ENCODE results near the gene RSF1. TPM values are rescaled to one million over a fixed set of nuclear protein-coding genes. Genes with fewer than 3 reads are reported as not detected.
"Not testable (repeated sequence)": the region's sequence is repeated elsewhere in the genome, so short reads cannot be mapped to it uniquely, and the experiment has no call there.

Gene RSF1
- total RNA-seq (2014; rRNA removed; shearing (Covaris generic)), result 9.5 and 10.6 TPM in 2 replicates

- Histone ChIP-seq H3K36me3 (peaks cover 5% of the 10 kb centered on the region), H3K27me3 (replicated peaks) (no peaks in the 10 kb centered on the region), H3K4me3 (peak within 1 kb of the TSS; percentile 93), H3K27ac (peak within 1 kb of the TSS; percentile 58), H3K4me1 (replicated peaks) (peaks cover 5% of the 10 kb centered on the region; the same call in 1 of the 2 replicates), H3K9me3 (replicated peaks) (no peaks in the 10 kb centered on the region)
- peak; percentile 91 to 95 for DNase-seq (ENCODE audit: low read depth in 1 of 2, low spot score in 2 of 2)
Measured at GRCh38 chr11:77820565-77821348, at the start of gene RSF1, which contains the start of gene AAMDC. RSF1 (minus strand) TSS chr11:77820722; CDS start chr11:77820714, 8 bp downstream. AAMDC (plus strand) TSS chr11:77821144; CDS start chr11:77842497, 21,353 bp downstream.

GRCh38 chr11:77868744-77869143, 48.2 kb upstream of the RSF1 start:
- Histone ChIP-seq H3K27ac (no peak overlapping the region), H3K36me3 (no peaks in the 10 kb centered on the region), H3K27me3 (replicated peaks) (no peaks in the 10 kb centered on the region), H3K4me3 (no peak overlapping the region), H3K4me1 (replicated peaks) (no peaks in the 10 kb centered on the region), H3K9me3 (replicated peaks) (no peaks in the 10 kb centered on the region)
- no peak for DNase-seq (ENCODE audit: low read depth in 1 of 2, low spot score in 2 of 2)

GRCh38 chr11:77866336-77866735, 45.8 kb upstream of the RSF1 start:
- Histone ChIP-seq H3K4me1 (replicated peaks) (no peaks in the 10 kb centered on the region), H3K4me3 (no peak overlapping the region), H3K27ac (no peak overlapping the region), H3K36me3 (no peaks in the 10 kb centered on the region), H3K27me3 (replicated peaks) (no peaks in the 10 kb centered on the region), H3K9me3 (replicated peaks) (no peaks in the 10 kb centered on the region)
- DNase-seq (ENCODE audit: low read depth in 1 of 2, low spot score in 2 of 2), result no peak

GRCh38 chr11:77865805-77866204, 45.3 kb upstream of the RSF1 start:
- no peaks in the 10 kb centered on the region for H3K27me3 ChIP-seq (replicated peaks)
- H3K4me3 ChIP-seq, result no peak overlapping the region
- no peak overlapping the region for H3K27ac ChIP-seq
- DNase-seq (ENCODE audit: low read depth in 1 of 2, low spot score in 2 of 2), result no peak
- no peaks in the 10 kb centered on the region for H3K9me3 ChIP-seq (replicated peaks)
- no peaks in the 10 kb centered on the region for H3K36me3 ChIP-seq
- H3K4me1 ChIP-seq (replicated peaks), result no peaks in the 10 kb centered on the region

GRCh38 chr11:77861444-77861843, 40.9 kb upstream of the RSF1 start:
- not testable (repeated sequence) for H3K9me3 ChIP-seq (replicated peaks); DNase-seq (ENCODE audit: low read depth in 1 of 2, low spot score in 2 of 2); H3K27me3 ChIP-seq (replicated peaks); H3K4me3 ChIP-seq; H3K27ac ChIP-seq; H3K36me3 ChIP-seq; H3K4me1 ChIP-seq (replicated peaks)

- not testable (repeated sequence) for H3K4me3 ChIP-seq; H3K4me1 ChIP-seq (replicated peaks); H3K27me3 ChIP-seq (replicated peaks); H3K9me3 ChIP-seq (replicated peaks); DNase-seq (ENCODE audit: low read depth in 1 of 2, low spot score in 2 of 2); H3K36me3 ChIP-seq; H3K27ac ChIP-seq
Measured at GRCh38 chr11:77857906-77858457, 37.5 kb upstream of the RSF1 start.

GRCh38 chr11:77854838-77855237, 34.3 kb upstream of the RSF1 start:
- Histone ChIP-seq H3K9me3 (replicated peaks) (no peaks in the 10 kb centered on the region), H3K36me3 (no peaks in the 10 kb centered on the region), H3K27ac (no peak overlapping the region), H3K4me1 (replicated peaks) (no peaks in the 10 kb centered on the region), H3K4me3 (no peak overlapping the region), H3K27me3 (replicated peaks) (no peaks in the 10 kb centered on the region)
- no peak for DNase-seq (ENCODE audit: low read depth in 1 of 2, low spot score in 2 of 2)

GRCh38 chr11:77851503-77851902, 31.0 kb upstream of the RSF1 start:
- Histone ChIP-seq H3K27ac (no peak overlapping the region), H3K4me1 (replicated peaks) (peaks cover 12% of the 10 kb centered on the region), H3K4me3 (no peak overlapping the region), H3K27me3 (replicated peaks) (no peaks in the 10 kb centered on the region), H3K36me3 (no peaks in the 10 kb centered on the region), H3K9me3 (replicated peaks) (no peaks in the 10 kb centered on the region)
- no peak for DNase-seq (ENCODE audit: low read depth in 1 of 2, low spot score in 2 of 2)

GRCh38 chr11:77843700-77844099, 23.2 kb upstream of the RSF1 start:
- H3K27ac ChIP-seq; H3K4me3 ChIP-seq; H3K9me3 ChIP-seq (replicated peaks); H3K36me3 ChIP-seq; DNase-seq (ENCODE audit: low read depth in 1 of 2, low spot score in 2 of 2); H3K27me3 ChIP-seq (replicated peaks): not testable (repeated sequence)
- H3K4me1 ChIP-seq (replicated peaks), result peaks cover 12% of the 10 kb centered on the region

GRCh38 chr11:77842441-77843121, 22.1 kb upstream of the RSF1 start:
- no peak overlapping the region for H3K4me3 ChIP-seq
- no peaks in the 10 kb centered on the region for H3K9me3 ChIP-seq (replicated peaks)
- H3K27ac ChIP-seq, result no peak overlapping the region
- H3K4me1 ChIP-seq (replicated peaks), result peaks cover 9% of the 10 kb centered on the region
- no peaks in the 10 kb centered on the region for H3K27me3 ChIP-seq (replicated peaks)
- no peak for DNase-seq (ENCODE audit: low read depth in 1 of 2, low spot score in 2 of 2)
- H3K36me3 ChIP-seq, result peaks cover 3% of the 10 kb centered on the region

- H3K27me3 ChIP-seq (replicated peaks), result no peaks in the 10 kb centered on the region
- no peaks in the 10 kb centered on the region for H3K4me1 ChIP-seq (replicated peaks)
- H3K36me3 ChIP-seq, result no peaks in the 10 kb centered on the region
- no peaks in the 10 kb centered on the region for H3K9me3 ChIP-seq (replicated peaks)
- no peak for DNase-seq (ENCODE audit: low read depth in 1 of 2, low spot score in 2 of 2)
- no peak overlapping the region for H3K4me3 ChIP-seq
- H3K27ac ChIP-seq, result no peak overlapping the region
Measured at GRCh38 chr11:77833302-77833701, 12.8 kb upstream of the RSF1 start.

- H3K4me1 ChIP-seq (replicated peaks), result no peaks in the 10 kb centered on the region
- no peaks in the 10 kb centered on the region for H3K36me3 ChIP-seq
- H3K4me3 ChIP-seq, result no peak overlapping the region
- H3K27ac ChIP-seq, result no peak overlapping the region
- H3K9me3 ChIP-seq (replicated peaks), result no peaks in the 10 kb centered on the region
- H3K27me3 ChIP-seq (replicated peaks), result no peaks in the 10 kb centered on the region
- DNase-seq (ENCODE audit: low read depth in 1 of 2, low spot score in 2 of 2), result no peak
Measured at GRCh38 chr11:77828926-77829325, 8.4 kb upstream of the RSF1 start.

GRCh38 chr11:77823775-77824174, 3.3 kb upstream of the RSF1 start:
- Histone ChIP-seq H3K9me3 (replicated peaks) (no peaks in the 10 kb centered on the region), H3K36me3 (peaks cover 5% of the 10 kb centered on the region), H3K27me3 (replicated peaks) (no peaks in the 10 kb centered on the region), H3K4me3 (no peak overlapping the region), H3K27ac (no peak overlapping the region), H3K4me1 (replicated peaks) (peaks cover 5% of the 10 kb centered on the region; the same call in 1 of the 2 replicates)
- no peak for DNase-seq (ENCODE audit: low read depth in 1 of 2, low spot score in 2 of 2)

- not testable (repeated sequence) for DNase-seq (ENCODE audit: low read depth in 1 of 2, low spot score in 2 of 2); H3K27ac ChIP-seq; H3K36me3 ChIP-seq
Measured at GRCh38 chr11:77822126-77822525, 1.6 kb upstream of the RSF1 start.

More at GRCh38 chr11:77822126-77822525, 1.6 kb upstream of the RSF1 start:
- H3K27me3 ChIP-seq (replicated peaks); H3K9me3 ChIP-seq (replicated peaks); H3K4me1 ChIP-seq (replicated peaks): not testable (repeated sequence)
- peak overlapping the region; percentile 93; the same call in 1 of the 2 replicates for H3K4me3 ChIP-seq
